GM19025 (cell line): ENCODE data around the gene VPS35L.
"Not testable (repeated sequence)": the region's sequence is repeated elsewhere in the genome, so short reads cannot be mapped to it uniquely, and the experiment has no call there.

Experiments
- ATAC-seq: cut with Tn5 transposase; IDR thresholded peaks from one replicate; pipeline ENCODE4 v1.9.1; 2021; ENCODE audit warnings: mild to moderate bottlenecking, low read depth, moderate library complexity; ENCODE audit not compliant: unreplicated experiment

Gene VPS35L

DNA sequence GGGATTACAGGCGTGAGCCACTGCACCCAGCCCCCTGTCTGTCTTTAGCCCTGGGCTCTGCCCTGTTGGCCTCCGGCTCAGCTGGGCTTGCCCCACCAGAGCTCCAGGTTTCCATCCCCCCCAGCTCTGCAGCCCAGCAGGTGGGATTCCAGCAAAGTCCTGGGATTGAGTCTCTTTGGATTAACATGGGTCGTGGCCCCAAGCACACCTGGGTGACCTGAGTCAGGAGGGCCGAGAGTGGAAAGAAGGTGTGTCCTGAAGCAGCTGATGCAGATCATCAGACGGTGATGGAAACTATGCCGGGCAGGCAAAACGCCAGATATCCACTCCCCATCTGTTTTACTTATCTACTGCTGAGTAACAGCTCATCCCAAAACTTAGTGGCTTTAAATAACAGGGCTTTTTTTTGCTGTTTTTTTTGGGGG, 90.1 kb downstream of the VPS35L start:
- no peak for ATAC-seq

GRCh38 chr16:19649980-19650379, 94.5 kb downstream of the VPS35L start:
- no peak for ATAC-seq

DNA sequence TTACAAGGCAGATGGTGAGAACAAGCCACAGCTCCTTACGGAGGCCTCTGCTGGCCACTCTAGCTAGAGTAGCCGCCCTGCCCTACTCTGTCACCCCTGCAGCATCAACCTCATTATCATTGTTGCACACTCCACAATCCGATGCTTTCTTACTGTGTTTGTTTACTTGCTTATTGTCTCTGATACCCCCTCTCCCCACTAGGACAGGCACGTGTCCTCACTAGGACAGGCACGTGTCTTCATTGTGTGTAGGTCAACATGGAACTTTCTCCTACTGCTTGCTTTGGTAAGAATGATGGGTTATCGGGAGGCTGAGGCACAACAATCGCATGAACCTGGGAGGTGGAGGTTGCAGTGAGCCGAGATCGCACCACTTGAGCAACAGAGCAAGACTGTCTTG, 98.6 kb downstream of the VPS35L start:
- no peak for ATAC-seq

- no peak for ATAC-seq
Measured at GRCh38 chr16:19655242-19655777, 99.8 kb downstream of the VPS35L start.

DNA sequence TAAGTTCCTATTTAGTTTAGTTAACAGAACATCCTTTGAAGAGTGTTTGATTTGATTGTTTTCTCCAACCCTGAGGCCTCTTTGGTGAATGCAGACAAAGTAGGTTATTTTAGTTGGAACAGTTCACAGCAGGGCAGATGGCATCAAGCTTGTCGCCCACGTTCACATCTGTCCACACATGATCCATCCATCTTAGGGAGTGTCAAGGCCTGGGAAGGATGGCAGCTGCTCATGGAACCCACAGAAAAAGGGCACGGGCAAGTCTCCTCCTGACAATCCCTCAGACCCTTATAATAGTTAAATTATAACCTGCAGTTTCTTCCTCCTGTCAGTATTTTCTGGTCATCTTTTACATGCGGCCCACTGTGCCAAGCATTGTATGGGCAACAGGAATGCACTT, 102.3 kb downstream of the VPS35L start:
- ATAC-seq, result no peak

DNA sequence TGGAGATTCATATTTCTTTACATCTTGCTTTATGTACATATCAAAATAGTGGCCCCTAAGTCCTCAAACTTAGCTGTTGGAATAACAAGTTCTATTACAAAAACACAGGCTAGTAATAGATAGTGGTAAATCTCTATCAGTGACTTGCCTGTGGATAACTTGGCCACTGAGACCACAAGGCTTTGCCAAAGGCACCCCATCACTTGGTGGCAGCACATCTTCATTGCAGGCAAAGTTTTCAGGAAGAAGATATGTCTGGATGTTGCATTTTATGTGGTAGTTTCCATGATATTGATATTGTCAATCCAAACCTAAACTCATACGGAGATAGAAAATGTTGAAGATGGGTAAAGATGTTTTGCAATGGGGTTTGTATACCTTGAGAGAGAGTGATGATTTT, 104.1 kb downstream of the VPS35L start:
- ATAC-seq, result no peak

GRCh38 chr16:19660432-19660831, 104.9 kb downstream of the VPS35L start:
- no peak for ATAC-seq

DNA sequence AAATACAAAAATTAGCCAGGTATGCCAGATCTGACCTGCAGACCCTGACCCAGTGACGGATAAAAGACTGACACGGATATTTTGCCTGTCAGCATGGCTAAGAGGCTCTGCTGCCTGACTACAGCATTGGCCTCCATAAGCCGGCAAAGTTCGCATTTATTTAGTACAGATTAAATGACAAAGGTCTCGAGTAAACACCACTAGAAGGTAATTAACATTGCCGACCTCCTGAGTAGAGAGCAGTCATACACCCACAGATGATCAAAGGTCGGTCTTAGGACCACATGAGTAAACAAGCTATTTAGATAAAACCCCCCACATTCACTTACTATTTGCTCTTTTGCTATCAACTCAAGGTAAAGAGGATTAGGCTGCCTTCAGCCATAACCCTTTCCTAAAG, 106.8 kb downstream of the VPS35L start:
- no peak for ATAC-seq

DNA sequence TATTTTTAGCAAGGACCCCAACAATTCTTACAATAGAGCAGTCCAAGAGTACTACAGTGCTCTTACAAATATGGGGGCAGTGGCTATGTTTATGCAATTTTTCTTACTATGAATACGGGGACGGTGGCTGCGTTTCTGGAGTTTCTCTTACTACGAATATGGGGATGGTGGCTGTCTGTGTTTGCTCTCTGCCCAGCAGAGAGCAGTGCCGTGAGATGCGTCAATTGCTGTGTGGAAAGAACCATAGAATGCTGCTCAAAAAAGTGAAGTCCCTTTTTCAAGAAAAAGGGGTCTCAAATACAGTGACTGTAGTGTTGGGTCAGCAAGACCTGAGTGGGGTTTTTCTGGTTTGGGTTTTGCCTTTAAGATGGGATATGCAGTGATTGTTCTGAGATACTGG, 108.7 kb downstream of the VPS35L start:
- ATAC-seq, result no peak

GRCh38 chr16:19665313-19665712, 109.8 kb downstream of the VPS35L start:
- ATAC-seq, result not testable (repeated sequence)

- no peak for ATAC-seq
Measured at GRCh38 chr16:19666477-19666876, 111.0 kb downstream of the VPS35L start.

- no peak for ATAC-seq
Measured at GRCh38 chr16:19672378-19672777, 116.9 kb downstream of the VPS35L start.

- ATAC-seq, result no peak
Measured at GRCh38 chr16:19674485-19674884, 119.0 kb downstream of the VPS35L start.

DNA sequence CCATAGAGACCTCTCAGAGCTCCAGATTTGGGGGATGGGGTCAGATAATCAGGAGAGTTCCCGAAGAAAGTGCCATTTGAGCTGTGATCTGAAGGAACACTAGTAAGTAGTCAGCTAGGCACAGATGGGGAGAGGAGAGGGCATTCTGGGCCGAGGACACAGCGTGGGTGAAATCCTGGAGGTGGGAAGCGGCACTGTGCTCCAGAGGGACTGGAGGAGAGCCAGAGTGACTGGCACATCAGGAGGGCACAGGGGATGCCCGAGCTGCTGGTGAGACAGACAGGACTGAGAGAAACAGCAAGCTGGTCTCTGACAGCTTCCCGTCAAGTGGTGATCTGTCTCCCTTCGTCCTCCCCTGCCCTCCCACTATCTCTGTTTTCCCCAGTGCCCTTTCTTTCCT, 121.9 kb downstream of the VPS35L start:
- ATAC-seq, result no peak

DNA sequence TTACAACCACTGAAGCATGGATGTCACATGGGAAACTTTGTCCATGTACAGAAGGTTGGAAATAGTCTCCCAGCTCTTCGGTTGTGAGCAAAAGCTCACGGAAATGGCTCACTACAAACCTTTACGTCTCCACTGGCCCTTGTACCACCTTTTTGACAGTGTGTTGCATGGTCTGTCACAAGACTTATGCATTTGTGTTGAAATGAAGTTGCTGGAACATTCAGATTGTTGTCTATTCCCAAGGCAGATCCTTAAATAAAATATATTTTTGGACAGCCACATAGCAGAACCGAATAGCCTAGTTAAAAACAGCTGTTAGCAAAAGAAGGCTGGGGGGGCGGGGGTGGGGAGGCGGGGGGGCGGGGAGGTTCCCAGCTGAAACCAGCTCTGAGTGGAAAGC, 123.3 kb downstream of the VPS35L start:
- no peak for ATAC-seq

GRCh38 chr16:19679281-19679680, 123.8 kb downstream of the VPS35L start:
- ATAC-seq, result not testable (repeated sequence)

- no peak for ATAC-seq
Measured at GRCh38 chr16:19680881-19681340, 125.4 kb downstream of the VPS35L start.

- no peak for ATAC-seq
Measured at GRCh38 chr16:19681637-19682036, 126.1 kb downstream of the VPS35L start.

DNA sequence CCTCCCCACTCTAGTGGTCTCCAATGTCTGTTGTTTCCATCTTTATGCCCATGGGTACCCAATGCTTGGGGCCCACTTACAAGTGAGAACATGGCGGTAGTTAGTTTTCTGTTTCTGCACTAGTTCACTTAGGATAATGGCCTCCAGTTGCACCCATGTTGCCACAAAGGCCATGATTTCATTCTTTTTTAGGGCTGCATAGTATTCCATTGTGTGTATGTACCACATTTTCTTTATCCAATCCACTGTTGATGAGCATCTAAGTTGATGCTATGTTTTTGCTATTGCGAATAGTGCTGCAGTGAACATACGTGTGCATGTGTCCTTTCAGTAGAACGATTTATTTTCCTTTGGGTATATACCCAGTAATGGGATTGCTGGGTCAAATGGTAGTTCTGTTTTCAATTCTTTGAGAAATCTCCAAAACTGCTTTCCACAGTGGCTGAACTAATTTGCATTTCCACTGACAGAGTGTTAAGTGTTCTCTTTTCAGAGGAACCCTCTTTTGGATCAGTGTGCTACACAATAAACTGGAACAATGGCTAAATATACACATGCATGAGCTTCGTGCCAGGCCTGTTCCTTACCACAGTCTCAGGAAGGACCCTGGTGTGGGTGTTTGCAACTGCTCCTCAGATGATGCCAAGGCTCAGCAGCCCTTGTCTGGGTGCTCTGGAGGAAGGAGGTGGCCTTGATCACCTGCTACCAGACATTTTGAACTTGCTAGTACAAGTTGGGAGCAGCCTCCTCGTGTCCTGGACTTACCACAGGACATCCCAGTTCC, 128.1 kb downstream of the VPS35L start:
- no peak for ATAC-seq

GRCh38 chr16:19685176-19685575, 129.7 kb downstream of the VPS35L start:
- no peak for ATAC-seq

DNA sequence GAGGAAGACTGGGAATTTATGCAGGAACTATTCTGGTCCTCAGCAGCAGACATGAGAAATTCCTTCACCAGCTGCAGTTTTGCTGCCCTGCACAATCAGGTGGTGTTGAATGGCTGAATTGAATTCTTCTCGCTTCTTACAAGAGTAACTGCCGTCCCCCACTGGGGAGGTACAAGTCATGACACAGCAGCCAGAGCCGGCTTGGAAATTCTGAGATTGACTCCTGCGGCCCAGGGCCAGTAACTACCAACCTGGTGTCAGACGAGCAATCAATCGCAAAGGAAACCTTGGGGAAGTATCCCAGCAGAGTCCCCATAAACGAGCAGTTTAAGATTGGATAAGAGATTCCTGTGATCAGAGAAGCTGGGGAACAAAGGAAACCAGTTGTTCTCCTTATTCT, 131.8 kb downstream of the VPS35L start:
- no peak for ATAC-seq

DNA sequence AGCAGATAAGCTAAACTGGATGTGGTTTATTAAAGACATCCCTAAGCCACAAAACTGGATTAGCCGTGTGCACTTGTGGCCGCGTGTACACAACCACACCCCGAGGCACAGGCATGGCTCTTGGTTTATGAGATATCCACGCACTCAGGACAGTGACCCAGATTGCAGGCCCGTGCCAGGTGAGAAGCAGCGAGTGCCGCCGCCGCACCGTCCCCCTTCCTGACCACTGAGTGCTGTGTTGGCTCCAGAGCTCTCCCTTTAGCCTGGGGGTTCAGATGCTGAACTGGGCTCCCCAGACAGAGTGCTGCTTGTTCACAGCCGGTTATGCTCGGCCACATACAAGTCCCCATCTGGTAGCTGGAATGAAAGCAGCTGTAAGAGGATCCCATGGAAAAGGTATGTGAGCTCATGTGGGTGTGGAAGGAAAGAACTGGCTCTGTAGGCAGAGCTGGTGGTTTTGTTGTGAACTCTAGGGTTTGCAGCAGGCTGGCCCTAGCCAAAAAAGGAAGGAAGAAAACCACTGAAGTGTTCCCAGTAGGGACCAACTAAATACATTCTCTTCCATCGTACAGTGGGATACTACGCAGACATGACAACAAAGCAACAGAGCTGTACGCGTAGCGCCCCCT, 133.0 kb downstream of the VPS35L start:
- no peak for ATAC-seq
